HCT116 (cell line): ENCODE measurements around the gene HDDC3. TPM values are rescaled to one million over a fixed set of nuclear protein-coding genes. Genes with fewer than 3 reads are reported as not detected.

Source experiments
- ATAC-seq: fragments of 200-7000 bp; cut with Tn5 transposase; 2 replicates; pipeline ENCODE4 v1.9.1; 2020; ENCODE audit warnings: mild to moderate bottlenecking, moderate library complexity
- BruUV-seq: library from RNA; stranded (reverse); fragments of 400-500 nt; replicated peaks from 2 replicates; lab custom pipeline; 2021; lab: Mats Ljungman, UMichigan
- CTCF ChIA-PET: fragments of 300-600 bp; sonication (Branson Sonifier 250); formaldehyde crosslinking; loops from one replicate; lab custom pipeline; 2021; ENCODE audit warnings: antibody characterized with exemption; lab: Charles Lee
- POLR2A ChIA-PET: fragments of 300-600, 350-600 bp; sonication (Branson Sonifier 250); formaldehyde crosslinking; loops from one replicate; lab custom pipeline; 2021; ENCODE audit warnings: antibody characterized with exemption; lab: Charles Lee
- RAD21 ChIA-PET, 2 experiments: fragments of 300-600 bp; sonication (Branson Sonifier 250); formaldehyde crosslinking; loops; one replicate each; lab custom pipeline; 2023; ENCODE audit warnings: low total read pairs in 2 of 2; ENCODE audit not compliant: uncharacterized antibody in 2 of 2, unreplicated experiment in 2 of 2, low non-redundant PET in 1 of 2; lab: Charles Lee
- DNase-seq: peaks from one replicate; pipeline ENCODE4 v3.0.0-alpha.2; 2010; ENCODE audit warnings: low read depth, low spot score
- H2AFZ ChIP-seq: fragments of 200-600 bp; shearing (Covaris generic), sonication (generic); 2 replicates; pipeline ENCODE4 v1.6.1; 2017; ENCODE audit warnings: low read depth, mixed run types, mixed read lengths, antibody characterized with exemption, low read length; ENCODE audit not compliant: poor library complexity, severe bottlenecking
- H3K27ac ChIP-seq: 2 replicates; pipeline ENCODE4 v1.5.1; 2012; ENCODE audit warnings: low read depth, low read length
- H3K27me3 ChIP-seq: fragments of 200-600 bp; sonication (generic); 2 replicates; pipeline ENCODE4 v1.6.1; 2016; ENCODE audit warnings: mixed run types, low read length, mixed read lengths; ENCODE audit not compliant: insufficient read depth
- H3K36me3 ChIP-seq, 2 experiments: fragments of 200-500 bp in 1 of 2; fragments of 200-600 bp in 1 of 2; sonication (Bioruptor generic) in 1 of 2; sonication (generic) in 1 of 2; 2 replicates each; pipeline versions ENCODE4 v1.5.1 to v1.6.1; 2014 to 2016; ENCODE audit warnings: low read length in 2 of 2, inconsistent platforms in 1 of 2, mixed read lengths in 1 of 2, mixed run types in 1 of 2; ENCODE audit not compliant: insufficient read depth in 2 of 2, control insufficient read depth in 1 of 2
- H3K4me1 ChIP-seq, 2 experiments: fragments of 200-600 bp in 1 of 2; sonication (generic) in 1 of 2; 2 replicates each; pipeline versions ENCODE4 v1.5.1 to v1.6.1; 2012 to 2017; ENCODE audit warnings: low read length in 2 of 2, inconsistent platforms in 1 of 2, mild to moderate bottlenecking in 1 of 2, mixed read lengths in 1 of 2, mixed run types in 1 of 2, moderate library complexity in 1 of 2; ENCODE audit not compliant: insufficient read depth in 2 of 2, control insufficient read depth in 1 of 2
- H3K4me2 ChIP-seq: fragments of 200-600 bp; sonication (generic); 2 replicates; pipeline ENCODE4 v1.6.1; 2017; ENCODE audit warnings: mixed run types, low read length, mixed read lengths
- H3K4me3 ChIP-seq, 2 experiments: fragments of 200-600 bp in 1 of 2; sonication (generic) in 1 of 2; replicated peaks in 1 of 2; 2 replicates each; pipeline ENCODE4 v1.5.1; 2011 to 2016; ENCODE audit warnings: low read length in 2 of 2, control low read depth in 1 of 2, low read depth in 1 of 2, mild to moderate bottlenecking in 1 of 2, mixed read lengths in 1 of 2, mixed run types in 1 of 2
- H3K79me2 ChIP-seq: fragments of 200-600 bp; sonication (generic); 2 replicates; pipeline ENCODE4 v1.6.1; 2017; ENCODE audit warnings: mild to moderate bottlenecking, mixed run types, low read length, moderate library complexity, mixed read lengths; ENCODE audit not compliant: insufficient read depth
- H3K9ac ChIP-seq: fragments of 200-600 bp; sonication (generic); 2 replicates; pipeline ENCODE4 v1.6.1; 2016; ENCODE audit warnings: low read length, mixed read lengths
- H3K9me2 ChIP-seq: fragments of 200-600 bp; sonication (generic), shearing (Covaris generic); 2 replicates; pipeline ENCODE4 v1.6.1; 2017; ENCODE audit warnings: mixed run types, mild to moderate bottlenecking, moderate library complexity; ENCODE audit not compliant: insufficient read depth
- H3K9me3 ChIP-seq, 2 experiments: fragments of 200-500 bp in 1 of 2; fragments of 200-600 bp in 1 of 2; sonication (Bioruptor generic) in 1 of 2; sonication (generic) in 1 of 2; 2 replicates each; pipeline ENCODE4 v1.6.1; 2014 to 2017; ENCODE audit warnings: low read length in 2 of 2, mixed read lengths in 2 of 2, inconsistent platforms in 1 of 2, low read depth in 1 of 2, mild to moderate bottlenecking in 1 of 2, mixed run types in 1 of 2, moderate library complexity in 1 of 2; ENCODE audit not compliant: control insufficient read depth in 1 of 2, insufficient read depth in 1 of 2
- H4K20me1 ChIP-seq: fragments of 200-600 bp; sonication (generic), shearing (Covaris generic); 2 replicates; pipeline ENCODE4 v1.6.1; 2017; ENCODE audit warnings: mixed run types, mild to moderate bottlenecking, moderate library complexity; ENCODE audit not compliant: insufficient read depth
- CBX3 ChIP-seq: IDR thresholded peaks from 2 replicates; pipeline ENCODE4 v1.6.1; 2012; ENCODE audit warnings: low read depth
- CEBPB ChIP-seq: IDR thresholded peaks from 2 replicates; pipeline ENCODE4 v1.6.1; 2012; ENCODE audit warnings: low read depth
- EGR1 ChIP-seq: IDR thresholded peaks from 2 replicates; pipeline ENCODE4 v1.6.1; 2012; ENCODE audit warnings: low read depth
- ELF1 ChIP-seq: IDR thresholded peaks from 2 replicates; pipeline ENCODE4 v1.6.1; 2012; ENCODE audit warnings: low read depth, borderline replicate concordance
- EZH2 ChIP-seq: fragments of 200-600 bp; sonication (generic); IDR thresholded peaks from 2 replicates; pipeline ENCODE4 v1.6.1; 2017; ENCODE audit warnings: antibody characterized with exemption, mixed run types
- FOSL1 ChIP-seq: IDR thresholded peaks from 2 replicates; pipeline ENCODE4 v1.6.1; 2012; ENCODE audit warnings: low read depth
- JUND ChIP-seq: IDR thresholded peaks from 2 replicates; pipeline ENCODE4 v1.6.1; 2012
- POLR2A ChIP-seq: IDR thresholded peaks from 2 replicates; pipeline ENCODE4 v1.7.0; 2011; ENCODE audit warnings: borderline replicate concordance; ENCODE audit not compliant: insufficient read depth, insufficient read length; ENCODE audit errors: extremely low read depth
- POLR2AphosphoS5 ChIP-seq: IDR thresholded peaks from 2 replicates; pipeline ENCODE4 v1.6.1; 2011; ENCODE audit warnings: mild to moderate bottlenecking, low read depth, low read length, moderate library complexity
- RAD21 ChIP-seq: IDR thresholded peaks from 2 replicates; pipeline ENCODE4 v1.6.1; 2012; ENCODE audit warnings: low read depth, mild to moderate bottlenecking
- SIN3A ChIP-seq: IDR thresholded peaks from 2 replicates; pipeline ENCODE4 v1.6.1; 2012; ENCODE audit warnings: low read depth
- SP1 ChIP-seq: IDR thresholded peaks from 2 replicates; pipeline ENCODE4 v1.6.1; 2012; ENCODE audit warnings: low read depth
- TCF7L2 ChIP-seq: IDR thresholded peaks from 2 replicates; pipeline ENCODE4 v1.7.0; 2011; ENCODE audit warnings: borderline replicate concordance, inconsistent platforms; ENCODE audit not compliant: insufficient read depth, insufficient read length; ENCODE audit errors: extremely low read depth
- YY1 ChIP-seq: IDR thresholded peaks from 2 replicates; pipeline ENCODE4 v1.6.1; 2011; ENCODE audit warnings: low read length, low read depth, moderate library complexity, mild to moderate bottlenecking; ENCODE audit not compliant: insufficient replicate concordance; ENCODE audit errors: extremely low read depth
- ZFX ChIP-seq: fragments of 450-650 bp; IDR thresholded peaks from 2 replicates; pipeline ENCODE4 v1.6.1; 2017
- ZNF274 ChIP-seq: fragments of 200-500 bp; sonication (Bioruptor generic); IDR thresholded peaks from 2 replicates; pipeline ENCODE4 v1.6.1; 2014; ENCODE audit warnings: mild to moderate bottlenecking, low read depth, low read length, inconsistent platforms
- intact Hi-C: fragments of 100-400 bp; cut with micrococcal nuclease; formaldehyde crosslinking; loops from 2 replicates; pipeline ENCODE4 v1.10.0; 2022
- total RNA-seq: library from RNA; stranded (reverse); gene quantifications from one replicate; pipeline ENCODE4 v1.2.1, GENCODE V29; 2021; ENCODE audit not compliant: unreplicated experiment
- TF ChIP-seq, protein P1 (sequence below): IDR thresholded peaks from 2 replicates; pipeline ENCODE4 v1.6.1; 2012
- TF ChIP-seq, protein P2 (sequence below): IDR thresholded peaks from 2 replicates; pipeline ENCODE4 v1.6.1; 2012; ENCODE audit warnings: low read depth
- TF ChIP-seq, protein P3 (sequence below), 3 experiments: fragments of 200-600 bp in 1 of 3; sonication (generic) in 1 of 3; IDR thresholded peaks in 2 of 3; conservative IDR thresholded peaks in 1 of 3; 2 replicates each; pipeline ENCODE4 v1.5.1; 2012 to 2017; ENCODE audit warnings: low read depth in 2 of 3, low read length in 2 of 3, antibody characterized with exemption in 1 of 3, borderline replicate concordance in 1 of 3, control low read depth in 1 of 3, mild to moderate bottlenecking in 1 of 3, mixed read lengths in 1 of 3, mixed run types in 1 of 3, moderate library complexity in 1 of 3; ENCODE audit not compliant: insufficient read depth in 1 of 3
- TF ChIP-seq, protein P4 (sequence below): IDR thresholded peaks from 2 replicates; pipeline ENCODE4 v1.6.1; 2012

HDDC3 gene
- total RNA-seq, 1 experiment from 2014 or later, result 20.4 TPM

DNA sequence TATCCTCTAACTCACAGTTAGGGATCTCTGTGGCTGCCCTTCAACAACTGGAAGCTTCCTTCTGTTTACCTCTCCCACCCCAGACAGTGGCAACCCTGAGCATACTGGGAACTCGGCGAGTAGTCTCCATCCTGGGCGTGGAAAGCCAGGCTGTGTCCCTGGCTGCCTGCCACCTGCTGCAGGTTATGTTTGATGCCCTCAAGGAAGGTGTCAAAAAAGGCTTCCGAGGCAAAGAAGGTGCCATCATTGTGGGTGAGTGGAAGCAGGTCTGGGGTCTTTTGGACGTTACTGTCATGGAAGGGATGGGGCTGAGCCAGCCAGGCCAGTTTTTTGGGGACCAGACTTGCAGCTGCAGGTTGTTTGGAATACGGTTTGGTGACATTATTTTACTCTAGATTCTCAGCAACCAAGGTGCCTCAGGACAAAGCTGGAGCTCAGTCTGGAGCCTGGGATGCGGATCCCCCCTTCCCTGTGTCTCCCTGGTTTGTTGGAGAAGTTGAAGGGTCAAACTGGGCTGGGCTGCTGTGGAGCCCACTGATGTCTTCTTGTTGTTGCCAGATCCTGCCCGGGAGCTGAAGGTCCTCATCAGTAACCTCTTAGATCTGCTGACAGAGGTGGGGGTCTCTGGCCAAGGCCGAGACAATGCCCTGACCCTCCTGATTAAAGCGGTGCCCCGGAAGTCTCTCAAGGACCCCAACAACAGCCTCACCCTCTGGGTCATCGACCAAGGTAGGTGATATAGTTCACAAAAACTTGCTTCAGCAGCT lies 10.2 kb upstream of the HDDC3 start:
- ChIA-PET CTCF (no interaction called here), POLR2A (interaction anchor here (1.4 kb wide), 1 partner anchor 8 kb away, joined by 6 read pairs; the partner anchor contains the start of gene UNC45A), RAD21 (no interaction called here)
- H3K36me3 ChIP-seq, result peaks cover 41 to 53% of the 10 kb centered on the region in 2 experiments
- no peak overlapping the region for H3K9ac ChIP-seq
- no peaks in the 10 kb centered on the region for H3K4me1 ChIP-seq
- no peak overlapping the region for H3K4me2 ChIP-seq
- intact Hi-C loops, result no loop called here
- 0 out of 2 replicates have a peak, but pooled peaks cover 3% of the 10 kb centered on the region for H3K79me2 ChIP-seq
- no peaks in the 10 kb centered on the region for H3K27me3 ChIP-seq
- DNase-seq (no peak), ATAC-seq (no peak)
- BruUV-seq, result no TSS peak
- no peak overlapping the region for H3K27ac ChIP-seq
- no peaks in the 10 kb centered on the region for H3K9me3 ChIP-seq
- H4K20me1 ChIP-seq, result no peaks in the 10 kb centered on the region
- TF ChIP-seq, protein P1, sequence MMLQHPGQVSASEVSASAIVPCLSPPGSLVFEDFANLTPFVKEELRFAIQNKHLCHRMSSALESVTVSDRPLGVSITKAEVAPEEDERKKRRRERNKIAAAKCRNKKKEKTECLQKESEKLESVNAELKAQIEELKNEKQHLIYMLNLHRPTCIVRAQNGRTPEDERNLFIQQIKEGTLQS, result no peak
- TF ChIP-seq, protein P2, sequence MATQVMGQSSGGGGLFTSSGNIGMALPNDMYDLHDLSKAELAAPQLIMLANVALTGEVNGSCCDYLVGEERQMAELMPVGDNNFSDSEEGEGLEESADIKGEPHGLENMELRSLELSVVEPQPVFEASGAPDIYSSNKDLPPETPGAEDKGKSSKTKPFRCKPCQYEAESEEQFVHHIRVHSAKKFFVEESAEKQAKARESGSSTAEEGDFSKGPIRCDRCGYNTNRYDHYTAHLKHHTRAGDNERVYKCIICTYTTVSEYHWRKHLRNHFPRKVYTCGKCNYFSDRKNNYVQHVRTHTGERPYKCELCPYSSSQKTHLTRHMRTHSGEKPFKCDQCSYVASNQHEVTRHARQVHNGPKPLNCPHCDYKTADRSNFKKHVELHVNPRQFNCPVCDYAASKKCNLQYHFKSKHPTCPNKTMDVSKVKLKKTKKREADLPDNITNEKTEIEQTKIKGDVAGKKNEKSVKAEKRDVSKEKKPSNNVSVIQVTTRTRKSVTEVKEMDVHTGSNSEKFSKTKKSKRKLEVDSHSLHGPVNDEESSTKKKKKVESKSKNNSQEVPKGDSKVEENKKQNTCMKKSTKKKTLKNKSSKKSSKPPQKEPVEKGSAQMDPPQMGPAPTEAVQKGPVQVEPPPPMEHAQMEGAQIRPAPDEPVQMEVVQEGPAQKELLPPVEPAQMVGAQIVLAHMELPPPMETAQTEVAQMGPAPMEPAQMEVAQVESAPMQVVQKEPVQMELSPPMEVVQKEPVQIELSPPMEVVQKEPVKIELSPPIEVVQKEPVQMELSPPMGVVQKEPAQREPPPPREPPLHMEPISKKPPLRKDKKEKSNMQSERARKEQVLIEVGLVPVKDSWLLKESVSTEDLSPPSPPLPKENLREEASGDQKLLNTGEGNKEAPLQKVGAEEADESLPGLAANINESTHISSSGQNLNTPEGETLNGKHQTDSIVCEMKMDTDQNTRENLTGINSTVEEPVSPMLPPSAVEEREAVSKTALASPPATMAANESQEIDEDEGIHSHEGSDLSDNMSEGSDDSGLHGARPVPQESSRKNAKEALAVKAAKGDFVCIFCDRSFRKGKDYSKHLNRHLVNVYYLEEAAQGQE, result no peak
- TF ChIP-seq, protein P3, sequence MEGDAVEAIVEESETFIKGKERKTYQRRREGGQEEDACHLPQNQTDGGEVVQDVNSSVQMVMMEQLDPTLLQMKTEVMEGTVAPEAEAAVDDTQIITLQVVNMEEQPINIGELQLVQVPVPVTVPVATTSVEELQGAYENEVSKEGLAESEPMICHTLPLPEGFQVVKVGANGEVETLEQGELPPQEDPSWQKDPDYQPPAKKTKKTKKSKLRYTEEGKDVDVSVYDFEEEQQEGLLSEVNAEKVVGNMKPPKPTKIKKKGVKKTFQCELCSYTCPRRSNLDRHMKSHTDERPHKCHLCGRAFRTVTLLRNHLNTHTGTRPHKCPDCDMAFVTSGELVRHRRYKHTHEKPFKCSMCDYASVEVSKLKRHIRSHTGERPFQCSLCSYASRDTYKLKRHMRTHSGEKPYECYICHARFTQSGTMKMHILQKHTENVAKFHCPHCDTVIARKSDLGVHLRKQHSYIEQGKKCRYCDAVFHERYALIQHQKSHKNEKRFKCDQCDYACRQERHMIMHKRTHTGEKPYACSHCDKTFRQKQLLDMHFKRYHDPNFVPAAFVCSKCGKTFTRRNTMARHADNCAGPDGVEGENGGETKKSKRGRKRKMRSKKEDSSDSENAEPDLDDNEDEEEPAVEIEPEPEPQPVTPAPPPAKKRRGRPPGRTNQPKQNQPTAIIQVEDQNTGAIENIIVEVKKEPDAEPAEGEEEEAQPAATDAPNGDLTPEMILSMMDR (IDR thresholded peaks at IDR 0.05 in 2 of 3, conservative IDR thresholded peaks at IDR 0.05 in 1 of 3; ENCODE audit: borderline replicate concordance in 1 of 3, insufficient read depth in 1 of 3, low read depth in 2 of 3, low read length in 2 of 3), result no peak
- TF ChIP-seq ZFX (no peak), RAD21 (no peak), SIN3A (no peak), TCF7L2 (no peak), FOSL1 (no peak), ZNF274 (no peak), POLR2AphosphoS5 (no peak), JUND (no peak), EZH2 (no peak), ELF1 (no peak), CEBPB (no peak), POLR2A (no peak), YY1 (no peak), CBX3 (no peak), SP1 (no peak), EGR1 (no peak)
- TF ChIP-seq, protein P4, sequence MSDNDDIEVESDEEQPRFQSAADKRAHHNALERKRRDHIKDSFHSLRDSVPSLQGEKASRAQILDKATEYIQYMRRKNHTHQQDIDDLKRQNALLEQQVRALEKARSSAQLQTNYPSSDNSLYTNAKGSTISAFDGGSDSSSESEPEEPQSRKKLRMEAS, result no peak
- TF ChIP-seq, all 23 proteins: peak for 0
- Histone ChIP-seq H3K4me3 (no peak overlapping the region), H3K9me2 (no peaks in the 10 kb centered on the region), H2AFZ (no peak overlapping the region)
